Measurements from ENCODE around the gene SV2C. TPM values are rescaled to one million over a fixed set of nuclear protein-coding genes. Genes with fewer than 3 reads are reported as not detected.

The SV2C gene
- total and polyA plus RNA-seq, 10 of the 15 experiments (the other 5 are each of a cell fraction or from before 2014, with no cell fraction given), result under 0.01 to 1.1 (median 0.63) TPM

DNA sequence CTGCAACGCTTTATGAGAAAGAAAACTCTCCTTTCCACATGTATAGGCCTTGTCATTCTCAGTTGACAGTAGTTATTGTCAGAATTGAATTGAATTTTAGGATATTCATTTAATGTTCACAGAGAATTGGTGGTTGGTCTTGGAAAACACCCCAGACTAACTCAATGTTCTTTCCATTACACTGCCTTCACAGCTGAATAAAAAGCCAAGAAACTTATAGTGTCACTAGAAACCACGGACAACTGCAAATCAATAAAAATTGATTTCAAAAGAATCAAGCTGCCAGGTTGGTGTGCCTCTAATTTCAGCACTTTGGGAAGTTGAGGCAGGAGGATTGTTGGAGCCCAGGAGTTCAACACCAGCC lies 281.0 kb downstream of the SV2C start:
- Histone ChIP-seq H3K9ac (ENCODE audit: control insufficient read depth, insufficient read depth, low read length) (no peak overlapping the region), H3K27me3 (replicated peaks in 1 of 2; ENCODE audit: control insufficient read depth in 2 of 2, insufficient read depth in 2 of 2, low read length in 1 of 2) (no peaks in the 10 kb centered on the region), H3K4me2 (ENCODE audit: control insufficient read depth, insufficient read depth) (no peak overlapping the region), H2AFZ (ENCODE audit: control insufficient read depth, low read depth, low read length) (no peak overlapping the region), H3K27ac (ENCODE audit: control insufficient read depth, insufficient read depth) (no peak overlapping the region), H3K36me3 (ENCODE audit: control insufficient read depth in 2 of 2, insufficient read depth in 2 of 2, low read length in 1 of 2) (no peaks in the 10 kb centered on the region), H4K20me1 (ENCODE audit: control insufficient read depth, insufficient read depth) (no peaks in the 10 kb centered on the region), H3K4me1 (ENCODE audit: control insufficient read depth, insufficient read depth, low read length) (peaks cover 3% of the 10 kb centered on the region; the same call in 1 of the 2 replicates), H3K9me3 (replicated peaks; ENCODE audit: control insufficient read depth, insufficient read depth, low read length) (no peaks in the 10 kb centered on the region), H3K79me2 (ENCODE audit: control insufficient read depth, insufficient read depth, low read length) (no peaks in the 10 kb centered on the region), H3K4me3 (no peak overlapping the region)
- whole genome bisulfite sequencing (ENCODE audit: insufficient coverage, insufficient replicate concordance, low lambda C conversion rate, missing lambda C conversion rate), result 76% methylated on average over 2 of the region's 2 CpGs
- ChIA-PET POLR2A (no interaction called here), RAD21 (ENCODE audit: unreplicated experiment) (no interaction called here), SMC1A (ENCODE audit: uncharacterized antibody, unreplicated experiment) (no interaction called here), CTCF (interaction anchor here (1.3 to 1.5 kb wide), 2 partner anchors 13 to 219 kb away, joined by 3 read pairs; no protein-coding TSS in a partner anchor)
- in situ Hi-C loops (cut with MboI), result no loop called here
- DNase-seq (ENCODE audit: low read depth, low spot score), result no peak
- no peak for ATAC-seq
- TF ChIP-seq, protein P1, sequence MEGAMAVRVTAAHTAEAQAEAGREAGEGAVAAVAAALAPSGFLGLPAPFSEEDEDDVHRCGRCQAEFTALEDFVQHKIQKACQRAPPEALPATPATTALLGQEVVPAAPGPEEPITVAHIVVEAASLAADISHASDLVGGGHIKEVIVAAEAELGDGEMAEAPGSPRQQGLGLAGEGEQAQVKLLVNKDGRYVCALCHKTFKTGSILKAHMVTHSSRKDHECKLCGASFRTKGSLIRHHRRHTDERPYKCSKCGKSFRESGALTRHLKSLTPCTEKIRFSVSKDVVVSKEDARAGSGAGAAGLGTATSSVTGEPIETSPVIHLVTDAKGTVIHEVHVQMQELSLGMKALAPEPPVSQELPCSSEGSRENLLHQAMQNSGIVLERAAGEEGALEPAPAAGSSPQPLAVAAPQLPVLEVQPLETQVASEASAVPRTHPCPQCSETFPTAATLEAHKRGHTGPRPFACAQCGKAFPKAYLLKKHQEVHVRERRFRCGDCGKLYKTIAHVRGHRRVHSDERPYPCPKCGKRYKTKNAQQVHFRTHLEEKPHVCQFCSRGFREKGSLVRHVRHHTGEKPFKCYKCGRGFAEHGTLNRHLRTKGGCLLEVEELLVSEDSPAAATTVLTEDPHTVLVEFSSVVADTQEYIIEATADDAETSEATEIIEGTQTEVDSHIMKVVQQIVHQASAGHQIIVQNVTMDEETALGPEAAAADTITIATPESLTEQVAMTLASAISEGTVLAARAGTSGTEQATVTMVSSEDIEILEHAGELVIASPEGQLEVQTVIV (IDR thresholded peaks at IDR 0.05; ENCODE audit: borderline replicate concordance, partially characterized antibody), result no peak
- no peak for TF ChIP-seq TBL1XR1 (IDR thresholded peaks at IDR 0.05; ENCODE audit: low read depth, low read length)
- TF ChIP-seq LARP7 (IDR thresholded peaks at IDR 0.05), result no peak
- TF ChIP-seq EZH2 (IDR thresholded peaks at IDR 0.05; ENCODE audit: borderline replicate concordance, control insufficient read depth, low read depth, low read length), result no peak
- intact Hi-C loops (cut with micrococcal nuclease; ENCODE audit: unreplicated experiment), result no loop called here
- BruUV-seq (replicated peaks), result no TSS peak
- FAIRE-seq, result no peak

DNA sequence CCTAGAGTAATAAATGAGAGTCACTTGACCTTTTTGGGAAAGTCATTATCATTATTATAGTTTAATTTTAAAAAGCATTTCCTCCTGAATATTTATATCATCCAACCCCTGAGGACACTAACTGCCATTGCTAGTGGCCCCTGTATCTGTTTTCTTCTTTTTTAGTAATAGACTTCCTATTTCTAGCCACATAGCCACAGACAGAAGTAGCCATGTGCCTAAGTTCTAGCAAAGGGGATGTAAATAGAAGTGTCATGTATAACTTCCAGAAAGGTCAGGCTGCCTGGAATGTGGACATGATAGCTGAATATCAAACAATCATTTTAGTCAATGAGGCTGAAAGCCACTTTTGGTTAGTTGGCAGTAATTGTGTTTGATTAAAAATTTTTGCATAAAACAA lies 282.4 kb downstream of the SV2C start:
- SMC1A ChIA-PET (ENCODE audit: uncharacterized antibody, unreplicated experiment), result interaction anchor here (0.7 to 1.4 kb wide), 2 partner anchors 8 to 14 kb away, joined by 3 to 5 read pairs; no protein-coding TSS in a partner anchor
- BruUV-seq (replicated peaks), result no TSS peak
- no peak for TF ChIP-seq DPF2 (IDR thresholded peaks at IDR 0.05)
- no peak for TF ChIP-seq EP300 (IDR thresholded peaks at IDR 0.05; ENCODE audit: borderline replicate concordance in 1 of 2, control insufficient read depth in 1 of 2, low read depth in 2 of 2, low read length in 2 of 2)
- no peak for TF ChIP-seq TCF3 (IDR thresholded peaks at IDR 0.05; ENCODE audit: borderline replicate concordance, insufficient read depth, low read depth, low read length)
- no peak for TF ChIP-seq CHD1 (IDR thresholded peaks at IDR 0.05; ENCODE audit: low read depth, low read length)
- TF ChIP-seq, protein P2, sequence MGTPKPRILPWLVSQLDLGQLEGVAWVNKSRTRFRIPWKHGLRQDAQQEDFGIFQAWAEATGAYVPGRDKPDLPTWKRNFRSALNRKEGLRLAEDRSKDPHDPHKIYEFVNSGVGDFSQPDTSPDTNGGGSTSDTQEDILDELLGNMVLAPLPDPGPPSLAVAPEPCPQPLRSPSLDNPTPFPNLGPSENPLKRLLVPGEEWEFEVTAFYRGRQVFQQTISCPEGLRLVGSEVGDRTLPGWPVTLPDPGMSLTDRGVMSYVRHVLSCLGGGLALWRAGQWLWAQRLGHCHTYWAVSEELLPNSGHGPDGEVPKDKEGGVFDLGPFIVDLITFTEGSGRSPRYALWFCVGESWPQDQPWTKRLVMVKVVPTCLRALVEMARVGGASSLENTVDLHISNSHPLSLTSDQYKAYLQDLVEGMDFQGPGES (IDR thresholded peaks at IDR 0.05), result no peak
- TF ChIP-seq, protein P3, sequence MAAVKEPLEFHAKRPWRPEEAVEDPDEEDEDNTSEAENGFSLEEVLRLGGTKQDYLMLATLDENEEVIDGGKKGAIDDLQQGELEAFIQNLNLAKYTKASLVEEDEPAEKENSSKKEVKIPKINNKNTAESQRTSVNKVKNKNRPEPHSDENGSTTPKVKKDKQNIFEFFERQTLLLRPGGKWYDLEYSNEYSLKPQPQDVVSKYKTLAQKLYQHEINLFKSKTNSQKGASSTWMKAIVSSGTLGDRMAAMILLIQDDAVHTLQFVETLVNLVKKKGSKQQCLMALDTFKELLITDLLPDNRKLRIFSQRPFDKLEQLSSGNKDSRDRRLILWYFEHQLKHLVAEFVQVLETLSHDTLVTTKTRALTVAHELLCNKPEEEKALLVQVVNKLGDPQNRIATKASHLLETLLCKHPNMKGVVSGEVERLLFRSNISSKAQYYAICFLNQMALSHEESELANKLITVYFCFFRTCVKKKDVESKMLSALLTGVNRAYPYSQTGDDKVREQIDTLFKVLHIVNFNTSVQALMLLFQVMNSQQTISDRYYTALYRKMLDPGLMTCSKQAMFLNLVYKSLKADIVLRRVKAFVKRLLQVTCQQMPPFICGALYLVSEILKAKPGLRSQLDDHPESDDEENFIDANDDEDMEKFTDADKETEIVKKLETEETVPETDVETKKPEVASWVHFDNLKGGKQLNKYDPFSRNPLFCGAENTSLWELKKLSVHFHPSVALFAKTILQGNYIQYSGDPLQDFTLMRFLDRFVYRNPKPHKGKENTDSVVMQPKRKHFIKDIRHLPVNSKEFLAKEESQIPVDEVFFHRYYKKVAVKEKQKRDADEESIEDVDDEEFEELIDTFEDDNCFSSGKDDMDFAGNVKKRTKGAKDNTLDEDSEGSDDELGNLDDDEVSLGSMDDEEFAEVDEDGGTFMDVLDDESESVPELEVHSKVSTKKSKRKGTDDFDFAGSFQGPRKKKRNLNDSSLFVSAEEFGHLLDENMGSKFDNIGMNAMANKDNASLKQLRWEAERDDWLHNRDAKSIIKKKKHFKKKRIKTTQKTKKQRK (IDR thresholded peaks at IDR 0.05; ENCODE audit: low read depth, low read length), result no peak
- TF ChIP-seq CREB1 (IDR thresholded peaks at IDR 0.05; ENCODE audit: low read depth), result no peak
- TF ChIP-seq LARP7 (IDR thresholded peaks at IDR 0.05), result no peak

More for the DNA sequence above, 282.4 kb downstream of the SV2C start:
- Histone ChIP-seq H3K9me3 (replicated peaks; ENCODE audit: control insufficient read depth, insufficient read depth, low read length) (no peaks in the 10 kb centered on the region), H3K4me3 (no peak overlapping the region), H3K27ac (ENCODE audit: control insufficient read depth, insufficient read depth) (no peak overlapping the region), H3K4me2 (ENCODE audit: control insufficient read depth, insufficient read depth) (no peak overlapping the region), H3K4me1 (ENCODE audit: control insufficient read depth, insufficient read depth, low read length) (peaks cover 3% of the 10 kb centered on the region; the same call in 1 of the 2 replicates), H3K9ac (ENCODE audit: control insufficient read depth, insufficient read depth, low read length) (no peak overlapping the region), H3K79me2 (ENCODE audit: control insufficient read depth, insufficient read depth, low read length) (no peaks in the 10 kb centered on the region), H2AFZ (ENCODE audit: control insufficient read depth, low read depth, low read length) (no peak overlapping the region), H4K20me1 (ENCODE audit: control insufficient read depth, insufficient read depth) (no peaks in the 10 kb centered on the region), H3K36me3 (ENCODE audit: control insufficient read depth in 2 of 2, insufficient read depth in 2 of 2, low read length in 1 of 2) (no peaks in the 10 kb centered on the region), H3K27me3 (replicated peaks in 1 of 2; ENCODE audit: control insufficient read depth in 2 of 2, insufficient read depth in 2 of 2, low read length in 1 of 2) (no peaks in the 10 kb centered on the region)
- in situ Hi-C loops (cut with MboI), result no loop called here
- FAIRE-seq, result no peak
- ATAC-seq, result no peak
- DNase-seq (ENCODE audit: low read depth, low spot score), result no peak
- ChIA-PET RAD21 (ENCODE audit: unreplicated experiment) (no interaction called here), POLR2A (no interaction called here), CTCF (interaction anchor here (1.5 kb wide), 1 partner anchor 14 kb away, joined by 3 read pairs; no protein-coding TSS in a partner anchor)
- intact Hi-C loops (cut with micrococcal nuclease; ENCODE audit: unreplicated experiment), result no loop called here
